Stimulated activated naive CD8-positive, alpha-beta T cell treated with anti-CD3 and anti-CD28 coated beads, Interleukin-15, Interleukin-2, amounts not matched to agents 100 U/mL and 50 U/mL, for 24 hours (primary cell): Measurements from ENCODE around the gene SETMAR.
"Not testable (repeated sequence)": the region's sequence is repeated elsewhere in the genome, so short reads cannot be mapped to it uniquely, and the experiment has no call there.

ENCODE experiments used
- ATAC-seq: fragments of 150-1000 bp; cut with Tn5 transposase; one replicate; pipeline ENCODE4 v1.10.0; 2021
- DNase-seq: peaks from one replicate; pipeline ENCODE4 v3.0.0; 2021

The SETMAR gene

GRCh38 chr3:4303187-4304123 lies at the start of gene SETMAR:
TSS of gene SETMAR (plus strand) at chr3:4303369. CDS start at chr3:4303371, 2 bp downstream.
- DNase-seq (peak; percentile 89), ATAC-seq (peak; percentile 93)

- ATAC-seq (no peak), DNase-seq (no peak)
Observed at GRCh38 chr3:4261406-4261805, 41.8 kb upstream of the SETMAR start.

DNA sequence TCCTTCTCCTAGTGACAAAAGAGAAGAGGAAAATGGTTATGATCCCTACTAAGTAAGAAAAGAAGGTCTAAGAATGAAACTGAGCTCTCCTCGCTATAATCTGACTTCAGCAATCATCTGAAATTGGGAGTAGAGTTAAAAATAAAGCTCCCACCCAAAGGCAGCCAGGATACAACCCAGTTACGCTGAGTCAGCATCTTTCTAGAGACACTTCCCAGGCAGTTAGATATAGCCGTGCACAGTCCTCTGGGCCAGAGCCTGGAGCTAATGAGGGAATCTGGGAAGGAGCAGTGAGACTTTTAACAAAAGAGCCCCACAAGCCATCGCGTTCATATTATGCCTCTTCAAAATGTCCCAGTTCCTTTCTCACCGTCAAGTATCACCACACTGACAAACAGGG lies 39.1 kb upstream of the SETMAR start:
- ATAC-seq (no peak), DNase-seq (no peak)

DNA sequence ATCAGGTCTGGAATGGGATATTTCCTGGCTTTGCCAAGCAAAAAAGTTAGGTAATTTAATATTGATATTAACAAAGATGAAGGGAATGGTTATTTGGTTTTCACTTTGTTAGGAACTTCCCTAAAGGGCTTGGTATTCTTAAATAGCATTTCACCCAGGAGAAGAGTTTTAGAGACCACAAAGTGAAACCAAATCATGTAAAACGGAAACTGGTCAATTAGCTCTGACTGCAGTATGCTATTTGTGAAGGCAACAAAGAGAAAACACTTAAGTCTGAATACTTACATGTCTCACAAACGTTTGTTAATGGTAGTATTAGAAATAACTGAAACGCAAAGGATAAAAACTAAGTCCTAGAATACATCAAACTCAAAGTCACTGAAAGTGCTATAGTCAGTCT lies 32.4 kb upstream of the SETMAR start:
- ATAC-seq: no peak
- no peak for DNase-seq

DNA sequence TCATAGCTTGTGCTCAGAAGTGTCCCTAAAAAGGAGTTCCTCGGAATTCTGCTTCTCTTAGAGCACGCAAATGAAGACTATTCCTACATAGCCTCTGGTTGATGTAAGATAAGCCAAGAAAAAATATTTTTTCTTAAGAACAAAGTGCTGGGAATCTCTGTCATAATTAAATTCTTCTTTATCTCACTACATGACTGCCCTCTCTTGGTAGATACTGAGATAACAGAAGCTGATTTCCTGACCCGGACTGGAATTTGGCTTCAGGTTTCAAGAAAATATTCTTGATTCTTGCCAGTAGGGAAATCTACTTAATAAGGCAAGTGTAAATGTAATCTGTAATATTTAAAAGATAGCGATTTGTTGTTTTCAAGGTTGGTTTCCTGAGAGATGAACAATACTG lies 31.3 kb upstream of the SETMAR start:
- ATAC-seq (no peak), DNase-seq (no peak)

DNA sequence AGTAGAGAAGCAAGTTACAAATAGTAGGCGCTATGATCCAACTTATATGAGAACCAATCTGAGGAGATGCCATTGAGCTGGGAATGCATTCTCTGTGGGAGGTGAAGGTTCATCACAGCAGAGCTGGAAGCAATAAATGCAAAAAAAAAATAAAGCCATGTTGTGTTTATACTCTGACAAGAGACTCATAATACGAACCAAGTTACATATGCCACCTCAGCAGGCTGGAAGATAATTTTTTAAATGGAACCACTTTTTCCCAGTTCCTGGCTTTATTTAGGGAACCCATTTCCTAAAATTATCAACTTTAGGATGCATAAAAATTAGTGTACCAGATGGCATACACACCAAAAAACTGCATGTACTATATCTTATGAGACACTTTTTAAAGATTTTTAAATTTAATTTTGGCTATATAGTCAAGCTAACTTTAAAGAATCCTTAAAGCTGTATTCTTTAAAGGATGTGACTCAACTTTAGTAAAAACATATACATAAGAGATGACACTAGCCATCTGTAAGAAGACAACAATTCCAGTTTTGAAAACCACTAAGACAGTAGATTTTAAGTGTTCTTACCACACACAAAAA lies 23.6 kb upstream of the SETMAR start:
- DNase-seq (no peak), ATAC-seq (no peak)

DNA sequence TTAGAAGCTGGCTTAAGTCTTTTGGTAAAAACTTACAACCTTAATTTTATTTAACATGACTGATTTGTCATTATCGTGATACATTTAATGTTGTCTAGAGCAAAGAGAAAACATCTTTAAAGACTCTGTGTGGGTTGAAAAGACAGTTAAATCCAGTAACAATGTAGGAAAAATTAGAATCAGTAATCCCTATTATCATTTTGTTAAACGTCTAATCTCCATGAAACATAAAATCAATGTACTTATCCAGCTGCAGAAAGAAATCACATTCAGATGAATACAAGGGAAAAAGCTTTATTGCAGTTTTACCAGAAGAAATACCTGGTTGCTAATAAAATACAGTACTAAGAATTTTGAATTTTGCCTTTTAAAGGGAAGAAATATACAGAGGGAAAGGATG lies 21.2 kb upstream of the SETMAR start:
- ATAC-seq: no peak
- DNase-seq: no peak

DNA sequence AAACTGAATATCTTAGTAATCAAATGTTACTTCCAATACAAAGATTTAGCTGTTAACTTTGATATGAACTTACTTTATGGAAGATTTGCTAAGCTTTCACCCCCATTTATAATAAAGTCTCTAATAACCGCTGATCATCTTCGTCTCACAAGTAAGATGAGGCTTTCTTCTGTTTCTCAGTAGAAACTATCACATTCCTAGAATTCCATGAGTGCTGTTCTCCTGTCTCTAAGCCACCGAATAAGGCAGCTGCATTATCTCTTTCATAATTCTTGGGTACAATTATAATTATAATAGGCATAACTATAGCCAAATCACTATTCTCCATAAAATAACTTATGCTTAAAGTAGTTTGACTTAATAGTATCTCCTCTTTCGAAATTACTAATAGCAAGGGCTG lies 18.3 kb upstream of the SETMAR start:
- ATAC-seq (no peak), DNase-seq (no peak)

- DNase-seq (no peak), ATAC-seq (no peak)
Observed at GRCh38 chr3:4289044-4289443, 14.1 kb upstream of the SETMAR start.

- peak; percentile 41 for DNase-seq
- peak; percentile 40 for ATAC-seq
Observed at GRCh38 chr3:4290272-4290893, 12.8 kb upstream of the SETMAR start.

- DNase-seq (no peak), ATAC-seq (peak; percentile 32)
Observed at GRCh38 chr3:4292301-4292700, 10.9 kb upstream of the SETMAR start.

- no peak for ATAC-seq
- DNase-seq: no peak
Observed at GRCh38 chr3:4294616-4295327, 8.4 kb upstream of the SETMAR start.

DNA sequence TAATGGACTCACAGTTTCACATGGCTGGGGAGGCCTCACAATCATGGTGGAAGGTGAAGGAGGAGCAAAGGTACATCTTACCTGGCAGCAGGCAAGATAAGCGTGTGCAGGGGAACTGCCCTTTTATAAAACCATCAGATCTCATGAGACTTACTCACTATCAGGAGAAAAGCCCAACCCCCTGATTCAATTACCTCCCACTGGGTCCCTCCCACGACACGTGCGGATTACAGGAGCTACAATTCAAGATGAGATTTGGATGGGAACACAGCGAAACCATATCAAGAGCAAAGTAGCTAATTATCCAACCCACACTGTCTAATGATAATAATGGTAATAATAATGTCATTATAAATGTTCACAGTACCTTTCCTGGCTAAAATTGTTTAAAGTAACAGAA lies 6.7 kb upstream of the SETMAR start:
- ATAC-seq, DNase-seq: not testable (repeated sequence)

- no peak for ATAC-seq
- no peak for DNase-seq
Observed at GRCh38 chr3:4297486-4297885, 5.7 kb upstream of the SETMAR start.

- ATAC-seq (no peak), DNase-seq (no peak)
Observed at GRCh38 chr3:4302747-4303146, 422 bp upstream of the SETMAR start.

DNA sequence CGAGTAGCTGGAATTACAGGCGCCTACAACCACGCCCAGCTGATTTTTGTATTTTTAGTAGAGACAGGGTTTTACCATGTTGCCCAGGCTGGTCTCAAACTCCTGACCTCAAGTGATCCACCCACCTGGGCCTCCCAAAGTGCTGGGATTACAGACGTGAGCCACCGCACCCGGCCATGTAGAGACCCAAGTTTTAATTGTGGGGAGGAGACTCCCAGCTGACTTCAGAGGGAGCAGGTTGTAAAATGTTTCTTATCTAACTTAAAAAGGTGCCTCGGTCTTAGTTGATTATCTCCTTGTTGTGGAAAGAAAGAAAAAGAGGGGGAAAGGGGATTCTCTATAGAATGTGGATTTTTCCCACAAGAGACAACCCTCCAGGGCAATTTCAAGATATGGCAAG lies 2.0 kb downstream of the SETMAR start:
- ATAC-seq, DNase-seq: not testable (repeated sequence)

DNA sequence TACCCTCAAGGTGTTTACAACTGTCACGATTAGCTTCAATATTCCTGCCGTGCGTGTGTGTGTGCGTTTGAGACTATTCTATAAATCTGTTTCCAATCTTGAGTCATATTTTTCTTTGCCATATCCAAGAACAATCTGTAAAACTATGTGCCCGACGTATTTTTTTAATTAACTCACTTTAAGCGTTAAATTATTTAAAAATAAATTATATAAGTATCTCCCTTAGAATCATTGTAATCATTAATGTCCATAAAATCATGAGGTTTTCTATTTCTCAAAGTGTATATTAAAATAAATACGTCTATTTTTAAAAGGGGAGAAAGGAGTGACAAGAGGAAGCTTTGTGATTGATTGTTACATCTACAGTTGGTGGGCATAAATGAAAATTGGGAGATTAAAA lies 2.9 kb downstream of the SETMAR start:
- ATAC-seq (no peak), DNase-seq (no peak)

DNA sequence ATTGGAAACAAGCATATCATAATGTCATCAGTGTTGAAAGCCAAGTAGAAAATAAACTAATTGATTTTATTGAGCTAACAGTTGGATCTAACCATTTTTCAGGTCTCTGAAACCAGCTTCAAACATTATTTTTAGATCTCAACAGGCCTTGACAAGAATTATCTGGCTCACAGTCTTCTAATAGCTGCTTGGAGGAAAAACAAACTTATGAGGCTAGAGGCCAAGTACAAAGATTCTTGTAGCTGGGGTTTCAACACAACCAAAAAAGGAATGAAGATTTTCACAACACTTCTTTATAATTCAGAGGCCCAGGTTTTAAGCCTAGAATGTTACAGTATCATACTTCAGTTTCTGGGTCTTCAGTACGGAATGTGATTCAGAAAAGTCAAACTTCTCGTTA lies 3.7 kb downstream of the SETMAR start:
- ATAC-seq: no peak
- no peak for DNase-seq

DNA sequence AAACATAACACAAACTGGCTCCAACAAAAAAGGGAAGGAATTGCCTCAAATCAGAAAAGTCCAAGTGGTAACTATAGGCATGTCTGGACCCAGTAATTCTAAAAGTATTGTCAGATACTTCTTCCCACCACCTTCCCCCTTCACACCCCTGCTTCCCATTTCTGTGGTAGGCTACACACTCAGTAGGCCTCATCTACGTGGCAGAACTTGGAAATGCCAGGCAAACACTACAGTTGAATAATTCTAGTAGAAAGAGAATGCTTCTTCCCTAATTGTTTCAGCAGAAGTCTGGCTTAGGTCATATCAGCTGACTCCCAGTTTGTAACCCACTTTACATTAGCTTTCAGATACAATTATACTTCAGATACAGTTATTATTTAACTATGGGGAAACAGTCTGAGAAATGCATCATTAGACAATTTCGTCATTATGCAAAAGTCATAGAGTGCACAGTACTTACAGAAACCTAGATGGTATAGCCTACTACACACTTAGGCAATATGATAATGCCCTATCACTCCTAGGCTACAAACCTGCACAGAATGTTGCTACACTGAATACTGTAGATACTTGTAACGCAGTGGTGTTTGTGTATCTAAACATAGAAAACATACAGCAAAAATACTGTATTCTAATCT lies 6.4 kb downstream of the SETMAR start:
- DNase-seq (no peak), ATAC-seq (no peak)

GRCh38 chr3:4310971-4311370 lies 7.8 kb downstream of the SETMAR start:
- ATAC-seq (no peak), DNase-seq (no peak)

- DNase-seq (no peak), ATAC-seq (no peak)
Observed at GRCh38 chr3:4311496-4311895, 8.3 kb downstream of the SETMAR start.
